T-helper 2 cell (primary cell): ENCODE measurements around the gene SYNJ1.
"Not testable (repeated sequence)": the region's sequence is repeated elsewhere in the genome, so short reads cannot be mapped to it uniquely, and the experiment has no call there.

Experiments
- DNase-seq, 5 experiments: peaks; one replicate each; pipeline versions ENCODE4 v3.0.0 to v3.0.0-alpha.2; 2012 to 2022

SYNJ1 gene

DNA sequence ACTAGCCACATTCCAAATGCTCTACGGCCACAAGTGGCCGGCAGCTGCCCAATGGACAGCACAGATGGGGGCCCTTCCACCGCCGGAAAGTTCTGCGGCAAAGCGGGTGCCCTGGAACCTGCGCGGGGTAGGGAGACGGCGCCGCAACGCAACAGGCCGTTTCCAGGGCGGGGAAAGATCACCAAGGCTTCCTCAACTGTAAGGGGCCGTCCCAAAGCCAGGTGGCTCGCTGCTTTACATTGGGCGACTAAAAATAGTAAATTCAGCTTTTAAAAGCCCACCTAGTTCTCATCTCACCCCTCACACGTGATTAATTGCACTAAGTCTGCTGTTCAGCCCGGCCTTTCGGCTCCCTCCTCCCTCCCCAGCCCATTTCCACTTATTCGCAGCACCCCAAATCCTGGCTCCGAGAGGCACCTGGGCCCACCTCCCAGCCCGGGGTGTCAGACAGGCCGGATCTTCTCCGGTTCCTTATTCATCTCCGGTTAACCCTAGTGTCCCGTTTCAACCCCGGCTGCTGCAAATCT lies 116.3 kb downstream of the SYNJ1 start:
- DNase-seq, result peak in 4 of 5 experiments; percentile 2 to 48 (median 26)

DNA sequence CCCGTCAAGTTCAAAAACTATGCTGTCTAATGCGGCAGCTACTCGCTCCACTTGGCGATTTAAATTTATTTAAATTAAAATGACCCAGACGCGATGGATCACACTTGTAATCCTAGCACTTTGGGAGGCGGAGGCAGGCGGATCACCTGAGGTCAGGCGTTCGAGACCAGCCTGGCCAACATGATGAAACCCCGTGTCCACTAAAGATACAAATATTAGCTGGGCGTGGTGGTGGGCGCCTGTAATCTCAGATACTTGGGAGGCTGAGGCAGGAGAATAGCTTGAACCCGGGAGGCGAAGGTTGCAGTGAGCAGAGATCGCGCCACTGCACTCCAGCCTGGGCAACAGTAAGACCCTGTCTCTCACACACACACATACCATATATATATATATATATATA lies 116.9 kb downstream of the SYNJ1 start:
- not testable (repeated sequence) for DNase-seq

DNA sequence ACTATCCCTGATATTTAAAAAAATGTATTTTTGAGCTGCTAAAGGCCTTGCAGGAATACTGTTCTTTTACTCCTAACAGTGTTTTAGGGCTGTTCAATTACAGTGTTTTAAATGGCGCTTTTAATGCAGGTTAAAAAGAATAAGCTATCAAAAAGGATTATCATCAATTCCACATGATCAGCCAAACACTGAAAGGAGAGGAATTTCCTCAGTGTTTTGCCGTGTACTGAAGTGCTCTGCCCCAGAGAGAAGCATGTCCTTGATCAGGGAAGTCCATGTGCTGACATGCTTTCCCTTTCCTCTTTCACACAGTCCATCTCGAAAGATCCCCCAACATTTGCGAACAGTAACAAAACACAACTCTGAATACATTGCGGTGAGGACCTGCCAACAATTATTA lies 119.0 kb downstream of the SYNJ1 start:
- no peak for DNase-seq

DNA sequence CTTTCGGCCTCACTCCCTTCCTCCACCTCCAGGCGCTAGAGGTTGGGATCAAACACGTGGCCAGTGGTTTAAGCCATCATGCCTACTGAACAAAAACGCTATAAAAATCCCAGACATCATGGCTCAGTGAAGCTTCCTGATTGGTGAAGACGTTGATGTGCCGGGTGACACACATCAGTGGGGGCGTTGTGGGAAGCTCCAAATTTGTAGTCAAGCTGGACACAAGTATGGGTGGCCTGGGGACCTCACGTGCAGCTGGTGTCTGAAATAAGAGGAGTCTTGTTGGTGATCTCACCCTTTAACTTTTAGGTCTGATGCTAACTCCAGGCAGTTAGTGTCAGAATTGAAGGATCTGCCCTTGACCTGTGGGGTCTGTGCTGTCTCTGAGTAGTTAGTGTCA lies 122.3 kb downstream of the SYNJ1 start:
- DNase-seq, result no peak

DNA sequence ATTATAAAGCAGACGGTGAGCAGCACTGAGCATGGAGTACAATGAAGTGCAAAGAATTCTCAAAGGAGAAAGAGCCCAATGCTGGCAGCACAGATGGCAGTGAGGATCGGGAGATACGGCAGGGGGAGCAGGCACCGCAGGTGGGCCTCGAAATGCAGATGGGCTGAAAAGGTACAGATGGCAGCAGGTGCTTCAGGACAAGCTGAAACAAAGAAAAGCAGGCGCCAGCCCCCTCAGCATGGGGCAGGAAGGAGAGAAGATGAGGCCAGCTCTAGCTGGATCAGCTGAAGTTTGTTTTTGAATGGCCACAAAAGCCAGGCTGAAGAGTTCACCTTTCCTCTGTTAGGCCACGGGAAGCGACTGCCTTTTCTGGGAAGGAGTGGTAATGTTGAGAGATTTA lies 123.3 kb downstream of the SYNJ1 start:
- no peak for DNase-seq

DNA sequence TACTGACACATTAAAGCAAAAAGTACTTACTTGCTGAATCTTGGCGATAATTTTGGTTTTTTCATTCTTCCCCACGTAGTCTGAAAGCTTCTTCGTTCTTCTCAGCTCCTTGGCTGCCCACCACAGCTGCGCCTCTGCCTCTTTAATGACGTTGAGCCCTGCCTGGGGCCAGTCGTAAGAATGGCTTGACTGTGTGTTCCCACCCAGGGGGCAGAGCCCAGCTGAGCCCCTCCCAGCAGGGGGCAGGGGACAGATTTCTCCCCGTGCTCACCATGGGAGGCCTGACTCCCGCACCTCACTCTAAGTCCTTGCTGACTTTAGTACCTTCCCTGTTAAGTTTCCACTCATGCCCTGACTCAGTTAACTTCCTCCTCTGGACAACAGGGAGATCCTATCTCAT lies 124.7 kb downstream of the SYNJ1 start:
- no peak for DNase-seq

DNA sequence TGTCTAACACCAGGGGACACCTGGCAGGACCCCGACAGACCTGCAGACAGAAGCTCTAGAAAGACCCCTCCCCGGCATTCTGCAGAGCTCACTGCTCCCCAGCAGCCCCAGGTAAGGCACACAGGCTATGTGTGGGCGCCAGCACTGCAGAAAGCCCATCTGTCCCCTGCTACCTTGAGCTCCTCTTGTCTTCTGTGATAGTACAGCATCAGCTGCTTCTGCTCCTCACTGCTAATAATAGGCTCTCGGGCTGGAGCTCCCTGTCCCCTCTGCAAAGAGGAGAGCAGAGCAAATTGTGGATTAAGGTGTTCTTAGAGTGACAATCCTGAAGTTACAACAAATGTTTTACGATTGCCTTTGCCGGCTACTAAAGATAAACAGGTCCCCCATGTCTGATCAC lies 125.7 kb downstream of the SYNJ1 start:
- DNase-seq, result no peak

DNA sequence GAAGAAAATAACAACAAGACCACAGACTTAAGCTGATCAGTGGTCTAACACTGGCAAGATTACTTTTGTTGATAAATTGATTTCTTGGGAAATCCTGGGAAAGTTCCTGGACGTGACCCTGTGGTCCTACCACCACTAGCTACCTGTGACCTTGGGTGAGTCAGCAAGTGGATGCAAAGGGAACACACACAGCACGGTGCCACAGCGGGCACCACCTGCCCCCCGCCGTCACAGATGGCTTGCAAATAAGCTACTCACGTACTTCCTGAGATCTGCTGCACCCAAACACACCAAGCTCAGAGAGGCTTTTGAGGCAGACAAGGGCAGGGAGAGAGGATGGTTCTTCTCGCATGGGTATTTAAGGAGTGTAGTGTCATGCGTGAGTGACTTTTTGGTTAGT lies 128.3 kb downstream of the SYNJ1 start:
- no peak for DNase-seq

DNA sequence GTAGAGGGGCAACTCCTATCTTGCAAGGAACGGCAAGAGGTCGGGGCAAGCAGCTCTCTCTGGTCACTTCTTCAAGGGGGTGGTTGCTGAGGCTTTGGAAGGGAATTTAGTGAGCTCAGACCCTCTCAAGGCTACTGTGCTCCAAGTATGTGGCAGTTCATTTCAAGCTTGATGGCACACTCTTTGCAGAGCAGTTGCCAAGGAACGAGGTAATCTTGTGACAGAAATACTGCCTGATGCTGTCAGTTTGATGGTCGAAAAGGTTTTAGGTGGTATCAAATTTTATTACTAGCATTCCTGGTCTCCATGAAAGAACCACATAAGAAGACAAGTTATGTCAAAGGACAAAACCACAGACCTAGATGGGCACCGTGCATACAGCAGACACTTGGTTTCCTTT lies 128.7 kb downstream of the SYNJ1 start:
- DNase-seq, result no peak

DNA sequence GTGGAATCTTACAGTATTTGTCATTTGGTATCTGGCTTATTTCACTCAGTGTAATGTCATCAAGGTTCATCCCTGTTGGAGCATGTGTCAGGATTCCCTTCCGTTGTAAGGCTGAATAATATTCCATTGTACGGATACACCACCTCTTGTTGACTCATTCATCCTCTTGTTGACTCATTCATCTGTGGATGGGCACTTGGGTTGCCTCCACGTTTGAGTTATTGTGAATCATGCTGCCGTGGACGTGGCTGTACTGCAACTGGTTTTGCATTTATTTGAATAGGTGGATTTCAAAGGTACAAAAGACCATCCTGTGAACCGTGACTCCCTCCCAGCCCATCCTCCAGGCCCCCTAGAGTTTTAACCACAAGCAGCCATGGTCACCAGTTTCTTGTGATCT lies 130.6 kb downstream of the SYNJ1 start:
- no peak for DNase-seq

DNA sequence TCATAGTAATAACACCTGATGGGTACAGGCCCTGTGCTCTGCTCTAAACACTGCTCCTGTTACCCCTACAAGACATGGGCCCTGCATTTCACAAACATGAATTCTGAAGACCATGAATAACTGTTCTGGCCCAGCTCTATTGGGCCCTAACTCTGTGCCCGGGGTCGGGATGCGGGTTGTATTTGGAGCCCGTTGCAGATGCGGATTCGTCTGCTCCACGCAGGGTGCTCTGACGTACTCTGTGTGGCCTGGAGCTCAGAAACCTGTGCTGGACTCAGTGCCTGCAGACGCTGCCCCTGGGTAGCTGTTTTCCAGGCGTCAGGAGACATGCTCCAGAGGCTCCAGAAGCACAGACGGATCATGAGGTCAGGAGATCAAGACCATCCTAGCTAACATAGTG lies 132.4 kb downstream of the SYNJ1 start:
- no peak for DNase-seq

DNA sequence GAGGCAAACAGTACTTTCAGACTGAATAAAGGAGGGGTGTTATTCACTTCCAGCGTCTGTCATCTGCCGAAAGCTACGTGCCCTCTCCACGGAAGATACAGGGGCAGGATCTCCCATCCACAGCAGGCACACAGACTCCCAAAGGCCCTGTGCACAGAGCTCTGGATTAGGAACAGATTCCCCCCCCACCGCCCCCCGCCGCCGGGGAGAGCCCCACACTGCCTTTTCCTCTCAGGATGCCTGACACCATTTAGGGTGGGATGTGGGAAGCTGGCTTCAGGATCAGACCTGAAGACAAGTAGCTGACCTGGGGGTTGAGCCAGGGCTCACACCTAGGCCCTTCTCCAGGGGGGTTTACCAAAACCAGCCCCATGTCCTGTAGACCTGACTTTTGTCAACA lies 134.1 kb downstream of the SYNJ1 start:
- DNase-seq, result no peak

DNA sequence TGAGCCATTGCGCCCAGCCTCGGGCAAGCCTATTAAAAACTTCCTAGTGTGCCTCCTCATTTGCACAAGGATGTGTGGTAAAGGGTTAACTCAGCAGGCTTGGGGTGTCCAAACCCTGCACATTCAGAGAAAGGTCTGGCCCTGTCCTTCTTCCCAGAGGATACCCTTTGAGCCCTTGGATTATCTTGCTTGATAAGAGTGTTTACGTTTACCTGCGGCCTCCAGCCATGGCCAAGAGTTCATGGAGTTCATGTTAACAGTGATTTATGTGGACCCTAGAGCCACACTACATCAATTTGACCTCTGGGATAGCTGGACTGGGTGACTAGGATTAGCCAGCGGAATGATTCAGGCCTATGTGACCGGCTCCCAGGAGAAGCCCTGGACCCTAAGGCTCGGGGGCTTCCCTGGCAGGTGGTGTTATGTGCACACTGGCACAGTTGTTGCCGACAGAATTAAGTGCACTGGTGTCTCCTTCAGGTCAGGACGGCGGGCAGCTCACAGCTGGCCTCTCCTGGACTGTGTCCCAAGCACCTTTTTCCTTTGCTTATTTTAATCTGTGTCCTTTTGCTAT lies 134.8 kb downstream of the SYNJ1 start:
- no peak for DNase-seq

DNA sequence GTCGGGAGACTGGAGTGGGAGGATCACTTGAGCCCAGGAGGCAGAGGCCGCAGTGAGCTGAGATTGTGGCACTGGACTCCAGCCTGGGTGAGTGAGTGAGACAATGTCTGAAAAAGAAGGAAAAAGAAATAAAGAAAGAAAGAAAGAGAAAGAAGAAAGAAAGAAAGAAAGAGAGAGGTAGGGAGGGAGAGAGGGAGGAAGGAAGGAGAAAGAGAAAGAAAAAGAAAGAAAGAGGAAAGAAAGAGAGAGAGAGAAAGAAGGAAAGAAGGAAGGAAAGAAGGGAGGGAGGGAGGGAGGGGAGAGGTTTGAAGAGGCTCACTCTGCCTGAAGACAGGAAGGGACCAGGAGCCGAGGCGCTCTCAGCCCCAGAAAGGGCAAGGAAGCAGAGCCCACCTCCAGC lies 137.7 kb downstream of the SYNJ1 start:
- DNase-seq, result no peak

DNA sequence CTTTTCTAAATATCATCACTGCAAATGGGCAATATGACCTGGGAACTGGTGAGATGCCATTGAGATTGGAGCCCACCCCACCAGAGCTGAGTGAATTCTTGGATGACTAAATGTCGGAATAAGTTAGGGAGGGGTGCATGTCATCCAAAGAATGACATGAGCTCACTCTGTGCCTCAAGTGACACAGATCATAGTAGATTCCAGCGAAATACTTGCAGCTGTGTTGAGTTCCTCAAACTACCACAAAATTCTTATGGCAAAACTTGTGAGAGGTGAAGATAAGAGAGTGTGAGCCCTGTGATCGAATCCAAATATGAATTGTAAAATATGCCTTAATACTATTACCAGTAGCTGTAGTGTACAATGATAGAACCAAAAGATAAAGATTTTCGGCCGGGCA lies 140.2 kb downstream of the SYNJ1 start:
- DNase-seq, result no peak

DNA sequence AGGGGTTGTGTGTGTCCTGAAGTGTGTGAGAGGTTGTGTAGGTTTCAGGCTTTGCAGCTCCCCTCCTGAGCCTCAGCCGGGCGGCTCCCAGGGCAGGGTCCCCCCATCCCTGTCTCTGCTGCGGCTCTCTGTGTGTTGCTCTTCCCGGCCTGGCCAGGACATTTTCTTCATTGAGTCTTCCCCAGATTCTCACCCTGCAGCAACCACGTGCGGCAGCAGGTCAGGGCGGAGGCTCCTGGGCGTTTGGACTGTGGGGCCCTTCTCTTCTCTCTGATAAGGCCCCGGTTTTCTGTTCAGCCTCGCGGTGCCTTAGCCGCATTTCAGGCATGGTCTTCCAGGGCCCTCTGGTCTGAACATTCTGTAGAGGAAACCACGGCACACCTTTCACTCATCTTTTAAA lies 140.7 kb downstream of the SYNJ1 start:
- DNase-seq, result no peak

DNA sequence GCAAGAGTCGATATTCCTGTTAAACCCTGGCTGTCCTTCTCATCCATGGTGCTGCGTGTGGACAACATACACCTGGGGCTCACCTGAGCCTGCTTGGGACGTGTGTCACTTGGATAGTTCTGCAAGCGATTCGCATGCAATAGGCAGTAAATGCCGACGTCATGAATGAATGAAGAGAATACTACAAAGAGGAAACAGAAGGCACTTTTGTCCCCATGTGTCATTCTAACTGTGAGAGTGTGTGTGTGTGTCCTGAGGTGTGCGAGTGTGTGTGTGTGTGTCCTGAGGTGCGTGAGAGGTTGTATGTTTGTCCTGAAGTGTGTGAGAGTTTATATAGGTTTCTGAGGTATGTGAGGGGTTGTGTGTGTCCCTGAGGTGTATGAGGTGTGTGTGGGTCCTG lies 141.8 kb downstream of the SYNJ1 start:
- no peak for DNase-seq

DNA sequence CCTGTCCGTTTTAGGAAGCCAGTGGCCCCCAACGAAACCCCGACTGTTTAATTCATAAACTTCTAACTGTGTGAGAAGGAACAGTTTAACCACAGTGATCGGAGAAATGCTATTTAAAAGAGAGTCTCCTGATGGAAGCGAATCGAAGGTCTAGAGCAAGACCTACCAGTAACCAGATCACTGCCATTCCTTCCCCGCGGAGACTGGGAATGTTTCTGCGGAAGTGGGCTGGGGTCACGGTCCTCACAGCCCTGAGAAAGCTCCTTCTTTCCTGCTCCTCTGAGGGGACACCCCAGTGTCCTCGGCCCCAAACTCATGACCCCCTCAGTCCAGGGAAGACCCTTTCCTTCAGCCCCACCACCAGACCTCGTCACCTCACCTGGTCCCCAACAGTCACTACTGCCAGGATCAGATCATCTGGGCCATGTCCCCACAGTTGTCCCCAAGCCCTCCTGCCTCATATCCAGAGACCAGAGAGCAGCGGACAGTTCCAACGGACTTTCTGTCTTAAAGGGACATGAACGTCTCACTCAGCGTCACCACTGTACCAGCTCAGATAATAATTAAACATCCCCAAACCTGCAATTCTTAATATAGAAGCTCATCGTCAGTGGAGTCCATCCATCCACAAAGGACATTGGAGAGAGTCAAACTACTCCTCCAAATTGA lies 142.6 kb downstream of the SYNJ1 start, which contains the start of gene TCP10L:
Gene TCP10L (minus strand): TSS at position 482 of the 669 bp plus-strand sequence. CDS start 1,219 bp downstream, outside the sequence.
- no peak for DNase-seq

DNA sequence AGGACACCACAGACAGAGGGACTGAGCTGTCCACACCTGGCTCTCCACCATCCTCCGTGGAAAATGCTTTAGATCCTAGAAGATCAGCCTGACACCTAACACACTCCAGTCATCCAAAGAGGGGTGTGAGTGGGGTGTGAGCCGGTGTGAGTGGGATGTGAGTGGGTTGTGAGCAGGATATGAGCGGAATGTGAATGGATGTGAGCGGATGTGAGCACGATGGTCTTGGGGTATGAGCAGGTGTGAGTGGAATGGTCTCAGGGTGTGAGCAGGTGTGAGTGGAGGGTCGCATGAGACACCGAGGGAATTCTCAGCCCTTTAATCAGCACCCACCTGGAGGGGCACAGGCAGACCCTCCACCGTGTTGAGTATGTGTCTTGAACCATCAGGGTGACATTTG lies 143.3 kb downstream of the SYNJ1 start:
- no peak for DNase-seq

DNA sequence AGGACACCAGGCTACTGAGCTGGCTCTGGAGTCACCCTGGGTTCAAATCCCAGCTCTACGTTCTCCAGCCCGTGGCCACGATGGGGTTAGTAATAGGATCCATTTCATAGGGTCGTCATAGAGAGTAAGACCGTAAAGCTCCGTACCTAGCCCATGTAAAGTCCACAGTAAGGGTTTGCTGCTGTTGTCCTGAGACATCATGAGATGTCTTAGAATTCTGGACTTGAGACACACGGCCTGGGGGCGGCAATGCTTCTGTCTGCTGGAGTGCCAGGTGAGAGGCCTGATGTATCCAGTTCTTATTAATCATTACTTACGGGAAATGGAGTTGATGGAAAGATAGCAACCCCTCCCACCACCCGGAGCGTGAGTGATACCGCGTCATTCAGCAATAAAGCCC lies 146.1 kb downstream of the SYNJ1 start:
- no peak for DNase-seq

DNA sequence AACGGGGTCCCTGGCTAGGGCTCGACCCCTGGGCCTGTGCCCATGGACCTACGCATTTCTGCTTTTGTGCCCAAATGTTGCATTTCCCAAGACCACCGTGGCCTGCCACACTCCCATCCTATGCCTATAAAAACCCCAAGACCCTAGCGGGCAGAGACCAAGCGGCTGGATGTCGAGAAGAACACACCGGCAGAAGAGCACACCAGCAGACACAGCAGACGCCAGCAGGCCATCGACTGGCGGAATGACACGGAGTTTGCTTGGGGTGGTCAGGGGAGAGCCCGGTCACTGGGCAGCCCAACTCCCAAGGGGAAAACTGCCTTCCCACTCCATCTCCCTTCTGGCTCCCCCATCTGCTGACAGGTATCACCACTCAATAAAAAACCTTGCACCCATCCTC lies 146.9 kb downstream of the SYNJ1 start:
- DNase-seq, result no peak
